Keratinocyte (primary cell): ENCODE results near the gene C2orf81.
"Not testable (repeated sequence)": the region's sequence is repeated elsewhere in the genome, so short reads cannot be mapped to it uniquely, and the experiment has no call there.

ENCODE experiments used
- EZH2 ChIP-seq: IDR thresholded peaks from one replicate; pipeline ENCODE4 v1.6.1; 2012; ENCODE audit warnings: inconsistent platforms, mild to moderate bottlenecking, low read length, moderate library complexity
- TF ChIP-seq, protein P1 (sequence below), 3 experiments: IDR thresholded peaks in 1 of 3; conservative IDR thresholded peaks in 1 of 3; optimal IDR thresholded peaks in 1 of 3; 2 replicates in 2 of 3; 3 replicates in 1 of 3; pipeline versions ENCODE3 to v1.5.1; 2011; ENCODE audit warnings: low read length in 3 of 3, mild to moderate bottlenecking in 3 of 3, moderate library complexity in 2 of 3, control low read depth in 1 of 3, inconsistent platforms in 1 of 3; ENCODE audit not compliant: insufficient read depth in 2 of 3; ENCODE audit errors: extremely low read depth in 1 of 3

DNA sequence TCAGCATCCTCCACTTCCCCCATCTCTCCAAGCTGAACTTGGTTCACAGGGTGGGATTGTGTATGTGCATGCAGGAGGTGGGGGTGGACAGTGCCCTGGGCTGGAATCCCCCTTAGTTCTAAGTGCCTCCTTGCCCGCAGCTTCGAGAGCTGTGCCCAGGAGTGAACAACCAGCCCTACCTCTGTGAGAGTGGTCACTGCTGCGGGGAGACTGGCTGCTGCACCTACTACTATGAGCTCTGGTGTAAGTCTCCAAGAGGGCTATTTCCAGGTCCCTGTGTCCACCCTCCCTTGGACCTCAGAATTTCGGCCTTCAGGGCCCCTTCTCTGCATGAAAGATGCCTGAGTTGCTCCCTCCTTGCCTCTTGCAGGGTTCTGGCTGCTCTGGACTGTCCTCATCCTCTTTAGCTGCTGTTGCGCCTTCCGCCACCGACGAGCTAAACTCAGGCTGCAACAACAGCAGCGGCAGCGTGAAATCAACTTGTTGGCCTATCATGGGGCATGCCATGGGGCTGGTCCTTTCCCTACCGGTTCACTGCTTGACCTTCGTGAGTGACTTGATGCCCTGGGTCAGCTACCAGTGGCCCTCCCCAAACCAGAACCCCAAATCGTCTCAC is 38.2 kb upstream of the C2orf81 start:
- TF ChIP-seq, protein P1, sequence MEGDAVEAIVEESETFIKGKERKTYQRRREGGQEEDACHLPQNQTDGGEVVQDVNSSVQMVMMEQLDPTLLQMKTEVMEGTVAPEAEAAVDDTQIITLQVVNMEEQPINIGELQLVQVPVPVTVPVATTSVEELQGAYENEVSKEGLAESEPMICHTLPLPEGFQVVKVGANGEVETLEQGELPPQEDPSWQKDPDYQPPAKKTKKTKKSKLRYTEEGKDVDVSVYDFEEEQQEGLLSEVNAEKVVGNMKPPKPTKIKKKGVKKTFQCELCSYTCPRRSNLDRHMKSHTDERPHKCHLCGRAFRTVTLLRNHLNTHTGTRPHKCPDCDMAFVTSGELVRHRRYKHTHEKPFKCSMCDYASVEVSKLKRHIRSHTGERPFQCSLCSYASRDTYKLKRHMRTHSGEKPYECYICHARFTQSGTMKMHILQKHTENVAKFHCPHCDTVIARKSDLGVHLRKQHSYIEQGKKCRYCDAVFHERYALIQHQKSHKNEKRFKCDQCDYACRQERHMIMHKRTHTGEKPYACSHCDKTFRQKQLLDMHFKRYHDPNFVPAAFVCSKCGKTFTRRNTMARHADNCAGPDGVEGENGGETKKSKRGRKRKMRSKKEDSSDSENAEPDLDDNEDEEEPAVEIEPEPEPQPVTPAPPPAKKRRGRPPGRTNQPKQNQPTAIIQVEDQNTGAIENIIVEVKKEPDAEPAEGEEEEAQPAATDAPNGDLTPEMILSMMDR (optimal IDR thresholded peaks at IDR 0.05 in 1 of 3, IDR thresholded peaks at IDR 0.05 in 1 of 3, conservative IDR thresholded peaks at IDR 0.05 in 1 of 3; ENCODE audit: extremely low read depth in 1 of 3, insufficient read depth in 2 of 3, low read length in 3 of 3), result not testable (repeated sequence)
- not testable (repeated sequence) for TF ChIP-seq EZH2
